Left renal cortex interstitium (tissue), 4 donors: ENCODE data around the gene RFX3. TPM values are rescaled to one million over a fixed set of nuclear protein-coding genes. Genes with fewer than 3 reads are reported as not detected.

Experiments used
- DNase-seq, 4 donors: peaks; one replicate each; pipeline ENCODE4 v3.0.0-alpha.2; 2013; ENCODE audit warnings: low read depth in 4 of 4, low spot score in 2 of 4, missing footprints in 1 of 4
- polyA plus RNA-seq, 4 donors: library from polyadenylated mRNA; unstranded; fragments of 120-200 nt; gene quantifications; one replicate each; pipeline ENCODE4 v1.2.1, GENCODE V29; 2013; ENCODE audit not compliant: insufficient read length in 4 of 4

RFX3 gene
- polyA plus RNA-seq, 4 donors = 13.5 to 21.0 (median 15.9) TPM

- DNase-seq = no peak
Observed at GRCh38 chr9:3173374-3173773, 352.4 kb downstream of the RFX3 start.

- DNase-seq = no peak
Observed at GRCh38 chr9:3170819-3171218, 355.0 kb downstream of the RFX3 start.
